MCF 10A (cell line): ENCODE data around the gene MARCHF2. TPM values are rescaled to one million over a fixed set of nuclear protein-coding genes. Genes with fewer than 3 reads are reported as not detected.
A peak's percentile ranks its signal among the peaks of the same experiment; 100 is the strongest.

Experiments used
- Bru-seq: library from RNA; stranded (reverse); fragments of 400-500 nt; gene quantifications from one replicate; lab custom pipeline; 2021; lab: Mats Ljungman, UMichigan
- BruChase-seq, 2 experiments: library from RNA; stranded (reverse); fragments of 400-500 nt; gene quantifications; one replicate each; lab custom pipeline; 2021; lab: Mats Ljungman, UMichigan
- BruUV-seq: library from RNA; stranded (reverse); fragments of 400-500 nt; replicated peaks from 2 replicates; lab custom pipeline; 2021; lab: Mats Ljungman, UMichigan
- CTCF ChIA-PET: fragments of 300-600 bp; sonication (Branson Sonifier 250); formaldehyde crosslinking; extraction: SDS; loops from one replicate; lab custom pipeline; 2021; ENCODE audit warnings: antibody characterized with exemption, inconsistent platforms; lab: Yijun Ruan, JAX
- POLR2A ChIA-PET: fragments of 300-600, 350-650 bp; sonication (Branson Sonifier 250); formaldehyde crosslinking; extraction: SDS; loops from one replicate; lab custom pipeline; 2020; ENCODE audit warnings: antibody characterized with exemption, inconsistent platforms; lab: Yijun Ruan, JAX
- DNase-seq: peaks from one replicate; pipeline ENCODE4 v3.0.0-alpha.2; 2018; ENCODE audit not compliant: unreplicated experiment
- H3K27ac Mint-ChIP-seq: one replicate; pipeline ENCODE4 v1.8.0; 2022; ENCODE audit warnings: mild to moderate bottlenecking, low read depth, mixed read lengths; ENCODE audit not compliant: unreplicated experiment
- H3K27me3 Mint-ChIP-seq: one replicate; pipeline ENCODE4 v1.8.0; 2022; ENCODE audit warnings: mixed read lengths; ENCODE audit not compliant: insufficient read depth, unreplicated experiment
- H3K36me3 Mint-ChIP-seq: one replicate; pipeline ENCODE4 v1.8.0; 2022; ENCODE audit warnings: mild to moderate bottlenecking, moderate library complexity, mixed read lengths; ENCODE audit not compliant: insufficient read depth, unreplicated experiment
- H3K4me1 Mint-ChIP-seq: one replicate; pipeline ENCODE4 v1.8.0; 2022; ENCODE audit warnings: mixed read lengths; ENCODE audit not compliant: insufficient read depth, unreplicated experiment
- H3K4me3 Mint-ChIP-seq: one replicate; pipeline ENCODE4 v1.8.0; 2022; ENCODE audit warnings: mild to moderate bottlenecking, moderate library complexity, mixed read lengths; ENCODE audit not compliant: unreplicated experiment
- H3K9me3 Mint-ChIP-seq: one replicate; pipeline ENCODE4 v1.8.0; 2022; ENCODE audit warnings: mixed read lengths; ENCODE audit not compliant: unreplicated experiment
- CTCF ChIP-seq: fragments of 200-600 bp; IDR thresholded peaks from one replicate; pipeline ENCODE4 v1.8.0; 2022; ENCODE audit warnings: antibody characterized with exemption, mild to moderate bottlenecking; ENCODE audit not compliant: unreplicated experiment
- intact Hi-C: fragments of 100-400 bp; cut with micrococcal nuclease; formaldehyde crosslinking; loops from 2 replicates; pipeline ENCODE4 v1.14.1; 2022
- long read RNA-seq: library from polyadenylated mRNA; stranded (forward); transcript quantifications from one replicate; pipeline ENCODE4 v2.0.0, GENCODE V29; 2022
- total RNA-seq: library from RNA; stranded (reverse); gene quantifications from 2 replicates; pipeline ENCODE4 v1.2.3, GENCODE V29; 2022

The MARCHF2 gene
- total RNA-seq (8.3 and 11.5 TPM in 2 replicates), Bru-seq, nascent RNA (percentile 35 among the genes with signal in this experiment), BruChase-seq, experiment 1, labeled RNA remaining after a 6-hour chase (percentile 44 among the genes with signal in this experiment), BruChase-seq, experiment 2, labeled RNA remaining after a 2-hour chase (percentile 38 among the genes with signal in this experiment)
- long read RNA-seq, partial matches to known transcripts = 0 of 17 reads
- long read RNA-seq, other reads (novel, unspliced or antisense) = 14 of 17 reads

GRCh38 chr19:8412783-8413628 lies at the start of gene MARCHF2:
TSS of gene MARCHF2 (plus strand) at chr19:8413305. CDS start at chr19:8421841, 8,536 bp downstream.
- Mint-ChIP-seq H3K27ac (no peak within 1 kb of the TSS), H3K4me3 (peak within 1 kb of the TSS; percentile 41), H3K27me3 (no peaks in the 10 kb centered on the region), H3K4me1 (no peaks in the 10 kb centered on the region), H3K36me3 (no peaks in the 10 kb centered on the region), H3K9me3 (no peaks in the 10 kb centered on the region)
- BruUV-seq = no TSS peak
- peak; percentile 96 for DNase-seq
- peak; percentile 61 for TF ChIP-seq CTCF
- ChIA-PET POLR2A (interaction anchor here (0.7 to 3.8 kb wide), 14 partner anchors 11 to 101 kb away, joined by 3 to 45 read pairs (median 4); partner anchors contain the start of genes ANGPTL4, HNRNPM and ZNF414), CTCF (interaction anchor here (0.6 to 2.2 kb wide), 20 partner anchors 10 to 1241 kb away, joined by 3 to 20 read pairs (median 3); partner anchors contain the start of genes HNRNPM and RAB11B)
- intact Hi-C loops = loop anchor here (2.0 to 5.0 kb wide), 2 partner anchors 34 to 94 kb away; no protein-coding TSS in a partner anchor

GRCh38 chr19:8363803-8364771 lies 49.0 kb upstream of the MARCHF2 start, which contains the start of gene ANGPTL4:
TSS of gene ANGPTL4 (plus strand) at chr19:8364155. CDS start at chr19:8364322, 167 bp downstream.
- H3K4me3 Mint-ChIP-seq = peak within 1 kb of the TSS; percentile 73
- no peaks in the 10 kb centered on the region for H3K9me3 Mint-ChIP-seq
- DNase-seq = peak; percentile 89
- ChIA-PET POLR2A (interaction anchor here (0.6 to 5.7 kb wide), 7 partner anchors 9 to 1650 kb away, joined by 3 to 31 read pairs (median 4); partner anchors contain the start of genes MARCHF2 and RAB11B), CTCF (interaction anchor here (0.5 to 3.2 kb wide), 4 partner anchors 10 to 89 kb away, joined by 3 to 11 read pairs (median 3); no protein-coding TSS in a partner anchor)
- TSS peak; percentile 67 for BruUV-seq
- peaks cover 34% of the 10 kb centered on the region for H3K4me1 Mint-ChIP-seq
- H3K36me3 Mint-ChIP-seq = peaks cover 6% of the 10 kb centered on the region
- H3K27me3 Mint-ChIP-seq = no peaks in the 10 kb centered on the region
- intact Hi-C loops = loop anchor here (2.0 kb wide), 1 partner anchor 27 kb away; the partner anchor contains the start of gene RAB11B
- peak within 1 kb of the TSS; percentile 94 for H3K27ac Mint-ChIP-seq
- TF ChIP-seq CTCF = no peak

GRCh38 chr19:8366121-8366581 lies 47.0 kb upstream of the MARCHF2 start:
- DNase-seq = peak; percentile 55
- POLR2A ChIA-PET = interaction anchor here (0.6 to 5.7 kb wide), 6 partner anchors 11 to 148 kb away, joined by 3 to 31 read pairs (median 4); partner anchors contain the start of genes RAB11B, RPS28 and ZNF414
- peaks cover 34% of the 10 kb centered on the region for H3K4me1 Mint-ChIP-seq
- no peaks in the 10 kb centered on the region for H3K27me3 Mint-ChIP-seq
- no peak for TF ChIP-seq CTCF
- no peaks in the 10 kb centered on the region for H3K9me3 Mint-ChIP-seq
- CTCF ChIA-PET = interaction anchor here (0.6 to 3.2 kb wide), 3 partner anchors 12 to 1953 kb away, joined by 3 to 11 read pairs (median 3); no protein-coding TSS in a partner anchor
- no TSS peak for BruUV-seq
- H3K4me3 Mint-ChIP-seq = no peak overlapping the region
- peak overlapping the region; percentile 75 for H3K27ac Mint-ChIP-seq
- intact Hi-C loops = no loop called here
- peaks cover 6% of the 10 kb centered on the region for H3K36me3 Mint-ChIP-seq
